ENCODE data around the gene HNF4A.
A peak's percentile ranks its signal among the peaks of the same experiment; 100 is the strongest.
"Not testable (repeated sequence)": the region's sequence is repeated elsewhere in the genome, so short reads cannot be mapped to it uniquely, and the experiment has no call there.

The HNF4A gene

DNA sequence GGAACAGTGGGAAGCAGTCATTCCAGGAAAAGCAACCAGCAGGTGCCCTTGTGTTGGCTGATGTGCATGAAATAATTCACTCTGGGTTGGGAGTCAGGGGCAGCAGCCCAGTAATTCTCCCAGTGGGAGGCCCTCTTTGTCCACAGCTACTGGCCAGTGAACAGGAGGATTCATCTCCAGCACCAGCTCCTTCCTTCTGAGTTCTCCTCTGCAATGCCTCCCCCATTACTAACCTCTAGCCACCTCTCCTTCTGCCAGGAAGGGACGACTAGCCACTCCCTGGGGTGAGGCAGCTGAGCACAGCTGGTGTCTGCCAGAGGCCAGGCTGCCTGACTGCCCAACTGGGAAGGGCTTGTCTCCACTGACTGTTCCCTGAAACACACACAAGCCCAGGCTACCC lies 31.2 kb upstream of the HNF4A start:
- no peak for DNase-seq (ENCODE audit: low read depth)
- TF ChIP-seq, protein P1, sequence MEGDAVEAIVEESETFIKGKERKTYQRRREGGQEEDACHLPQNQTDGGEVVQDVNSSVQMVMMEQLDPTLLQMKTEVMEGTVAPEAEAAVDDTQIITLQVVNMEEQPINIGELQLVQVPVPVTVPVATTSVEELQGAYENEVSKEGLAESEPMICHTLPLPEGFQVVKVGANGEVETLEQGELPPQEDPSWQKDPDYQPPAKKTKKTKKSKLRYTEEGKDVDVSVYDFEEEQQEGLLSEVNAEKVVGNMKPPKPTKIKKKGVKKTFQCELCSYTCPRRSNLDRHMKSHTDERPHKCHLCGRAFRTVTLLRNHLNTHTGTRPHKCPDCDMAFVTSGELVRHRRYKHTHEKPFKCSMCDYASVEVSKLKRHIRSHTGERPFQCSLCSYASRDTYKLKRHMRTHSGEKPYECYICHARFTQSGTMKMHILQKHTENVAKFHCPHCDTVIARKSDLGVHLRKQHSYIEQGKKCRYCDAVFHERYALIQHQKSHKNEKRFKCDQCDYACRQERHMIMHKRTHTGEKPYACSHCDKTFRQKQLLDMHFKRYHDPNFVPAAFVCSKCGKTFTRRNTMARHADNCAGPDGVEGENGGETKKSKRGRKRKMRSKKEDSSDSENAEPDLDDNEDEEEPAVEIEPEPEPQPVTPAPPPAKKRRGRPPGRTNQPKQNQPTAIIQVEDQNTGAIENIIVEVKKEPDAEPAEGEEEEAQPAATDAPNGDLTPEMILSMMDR (conservative IDR thresholded peaks at IDR 0.05; ENCODE audit: low read depth, low read length), result no peak
- H3K4me3 ChIP-seq (ENCODE audit: low read length), result no peak overlapping the region

DNA sequence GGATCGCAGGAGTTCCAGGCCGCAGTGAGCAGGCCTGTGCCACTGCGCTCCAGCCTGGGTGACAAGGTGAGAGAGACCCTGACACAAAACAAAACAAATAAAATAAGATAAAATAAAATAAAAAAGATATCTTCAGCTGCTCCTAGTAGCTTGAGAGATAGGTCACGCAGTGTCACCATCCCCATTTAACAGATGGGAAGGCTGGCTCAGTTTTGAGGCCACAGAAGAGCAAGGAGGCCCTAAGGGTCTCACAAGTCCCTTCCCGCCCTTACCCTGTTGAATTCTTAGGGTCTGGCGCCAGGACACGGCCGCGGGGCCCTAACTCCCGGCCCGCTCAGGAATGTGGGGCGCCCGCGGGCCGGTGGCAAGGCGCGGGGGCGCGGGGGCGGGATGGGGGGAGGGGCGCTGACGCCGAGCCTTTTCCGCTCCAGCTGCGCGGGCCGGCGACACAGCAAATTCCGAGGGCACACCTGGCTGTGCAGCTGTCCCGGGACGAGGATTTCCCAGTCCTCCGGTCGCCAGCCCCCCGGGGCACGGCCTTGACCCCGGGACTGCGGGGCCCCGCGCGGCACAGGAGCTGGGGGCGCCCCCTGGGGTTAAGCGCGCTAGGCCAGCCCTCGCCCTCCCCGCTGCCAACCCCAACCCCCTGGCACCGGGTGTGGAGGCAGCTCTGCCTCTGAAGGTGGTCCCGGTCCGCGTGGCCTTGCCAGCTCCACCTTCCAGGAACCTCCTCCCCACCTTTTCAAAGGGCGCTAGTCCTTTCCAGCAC lies 28.9 kb upstream of the HNF4A start:
- peak overlapping the region; percentile 23 for H3K4me3 ChIP-seq (ENCODE audit: low read length)
- TF ChIP-seq, protein P1 (conservative IDR thresholded peaks at IDR 0.05; ENCODE audit: low read depth, low read length), result no peak
- DNase-seq (ENCODE audit: low read depth), result no peak

DNA sequence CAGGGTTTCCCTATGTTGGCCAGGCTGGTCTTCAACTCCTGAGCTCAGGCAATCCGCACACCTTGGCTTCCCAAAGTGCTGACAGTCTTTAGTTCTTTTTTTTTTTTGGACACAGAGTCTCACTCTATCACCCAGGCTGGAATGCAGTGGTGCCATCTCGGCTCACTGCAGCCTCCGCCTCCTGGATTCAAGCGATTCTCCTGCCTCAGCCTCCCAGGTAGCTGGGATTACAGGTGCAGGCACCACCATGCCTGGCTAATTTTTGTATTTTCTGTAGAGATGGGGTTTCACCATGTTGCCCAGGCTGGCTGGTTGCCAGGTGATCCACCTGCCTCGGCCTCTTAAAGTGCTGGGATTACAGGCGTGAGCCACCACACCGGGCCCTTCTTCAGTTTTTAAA lies 27.8 kb upstream of the HNF4A start:
- not testable (repeated sequence) for DNase-seq (ENCODE audit: low read depth); H3K4me3 ChIP-seq (ENCODE audit: low read length)

DNA sequence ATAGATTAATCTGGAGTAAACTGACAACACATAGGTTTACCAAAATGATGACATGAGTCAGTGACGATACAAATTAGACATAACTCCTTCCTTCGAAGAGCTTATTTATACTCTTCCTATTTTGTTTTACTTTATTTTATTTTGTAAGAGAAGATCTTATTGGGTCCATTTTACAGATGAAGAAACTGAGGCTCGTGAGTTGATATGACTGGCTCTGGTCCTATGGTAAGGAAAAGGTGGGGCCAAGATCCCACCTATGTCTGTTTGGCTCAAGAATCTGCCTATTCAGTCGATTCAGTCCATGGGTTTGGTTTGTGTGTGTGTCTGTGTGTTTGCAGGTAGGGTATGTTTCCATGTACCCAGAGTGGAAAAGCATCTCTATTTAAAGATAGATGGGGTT lies 27.1 kb upstream of the HNF4A start:
- no peak for DNase-seq (ENCODE audit: low read depth)
- no peak overlapping the region for H3K4me3 ChIP-seq (ENCODE audit: low read length)
- TF ChIP-seq, protein P1 (conservative IDR thresholded peaks at IDR 0.05; ENCODE audit: low read depth, low read length), result no peak

DNA sequence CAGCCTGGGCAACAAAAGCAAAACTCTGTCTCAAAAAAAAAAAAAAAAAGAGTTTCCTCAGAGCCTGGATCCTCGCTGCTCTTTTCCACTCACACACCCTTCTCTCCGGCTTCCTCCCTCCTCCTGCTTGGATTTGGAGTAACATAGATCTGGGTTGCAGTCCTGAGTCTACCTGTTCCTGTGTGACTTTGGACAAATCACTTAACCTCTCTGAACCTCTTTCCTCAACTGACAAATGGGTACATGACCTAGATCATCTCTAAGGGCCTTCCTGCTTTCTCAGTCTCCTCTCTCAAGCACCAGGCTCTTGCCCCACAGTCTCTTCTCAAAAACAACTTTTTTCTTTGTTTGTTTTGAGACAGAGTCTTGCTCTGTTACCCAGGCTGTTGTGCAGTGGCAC lies 24.3 kb upstream of the HNF4A start:
- no peak overlapping the region for H3K4me3 ChIP-seq (ENCODE audit: low read length)
- DNase-seq (ENCODE audit: low read depth), result no peak
- TF ChIP-seq, protein P1 (conservative IDR thresholded peaks at IDR 0.05; ENCODE audit: low read depth, low read length), result no peak

DNA sequence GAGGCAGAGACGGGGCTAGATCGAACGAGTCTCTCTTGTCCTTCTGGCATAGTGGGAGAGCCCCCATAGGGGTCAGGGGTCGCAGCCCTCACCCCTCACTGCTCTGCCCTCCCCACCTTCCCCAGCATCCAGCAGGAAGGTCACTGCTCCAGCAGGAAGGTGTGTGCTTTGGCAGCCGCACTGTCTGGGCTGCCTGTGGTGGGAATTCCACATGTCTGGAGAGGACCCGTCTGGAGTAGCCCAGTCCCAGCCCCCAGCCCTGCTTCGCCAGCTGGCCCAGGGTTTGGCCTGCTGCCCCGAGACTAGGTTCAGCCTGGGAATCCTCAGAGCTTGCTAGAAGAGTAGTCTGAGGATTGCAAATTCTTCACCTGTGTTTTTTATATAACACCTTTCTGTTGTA lies 21.2 kb upstream of the HNF4A start:
- DNase-seq (ENCODE audit: low read depth), result no peak
- no peak overlapping the region for H3K4me3 ChIP-seq (ENCODE audit: low read length)
- TF ChIP-seq, protein P1 (conservative IDR thresholded peaks at IDR 0.05; ENCODE audit: low read depth, low read length), result no peak

DNA sequence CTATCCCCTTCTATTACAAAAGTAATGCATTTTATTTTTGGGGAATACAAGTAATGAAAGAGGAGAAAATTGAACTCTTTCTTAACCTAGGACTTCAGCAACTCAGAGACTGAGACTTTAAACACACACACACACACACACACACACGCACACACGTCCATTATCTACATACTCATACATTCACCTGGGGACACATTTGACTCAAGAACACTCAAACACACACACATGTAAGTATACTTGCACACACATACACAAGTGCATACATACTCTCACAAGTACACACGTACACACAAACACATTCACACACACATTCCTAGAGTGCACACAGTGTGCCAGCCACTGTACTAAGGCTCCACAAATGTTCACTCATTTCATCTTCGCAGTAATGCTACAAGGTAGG lies 20.8 kb upstream of the HNF4A start:
- TF ChIP-seq, protein P1 (conservative IDR thresholded peaks at IDR 0.05; ENCODE audit: low read depth, low read length), result no peak
- no peak for DNase-seq (ENCODE audit: low read depth)
- H3K4me3 ChIP-seq (ENCODE audit: low read length), result no peak overlapping the region
